ENCODE measurements around the gene SMIM43. TPM values are rescaled to one million over a fixed set of nuclear protein-coding genes. Genes with fewer than 3 reads are reported as not detected.

The SMIM43 gene
- total and polyA plus RNA-seq, 4 donors, result not detected

GRCh38 chr4:121767166-121767565 is 2.2 kb upstream of the SMIM43 start:
- Histone ChIP-seq H3K9ac (ENCODE audit: low read depth in 1 of 2, low read length in 2 of 2) (no peak overlapping the region), H3K27me3 (ENCODE audit: control insufficient read depth in 4 of 4, insufficient read depth in 4 of 4, low read length in 3 of 4) (peaks cover 2 to 14% (median 4%) of the 10 kb centered on the region in 4 donors), H3K4me1 (ENCODE audit: control insufficient read depth in 4 of 4, insufficient read depth in 4 of 4, low read length in 3 of 4) (peaks cover 3 to 11% (median 6%) of the 10 kb centered on the region in 4 donors), H3K27ac (ENCODE audit: low read depth in 1 of 2, low read length in 2 of 2) (no peak overlapping the region), H3K4me3 (ENCODE audit: low read depth in 1 of 3, low read length in 3 of 3) (no peak overlapping the region), H3K9me3 (ENCODE audit: control insufficient read depth in 4 of 4, low read length in 3 of 4) (no peaks in the 10 kb centered on the region), H3K36me3 (ENCODE audit: control insufficient read depth in 4 of 4, insufficient read depth in 3 of 4, low read depth in 1 of 4, low read length in 3 of 4) (no peaks in the 10 kb centered on the region)
- TF ChIP-seq CTCF (IDR thresholded peaks at IDR 0.05; ENCODE audit: low read depth, low read length, missing input control) (no peak), FOXA2 (IDR thresholded peaks at IDR 0.05) (no peak), HNF4G (IDR thresholded peaks at IDR 0.05) (no peak), ZBTB33 (IDR thresholded peaks at IDR 0.05) (no peak), HNF4A (conservative IDR thresholded peaks at IDR 0.05) (no peak)
- TF ChIP-seq, protein P1, sequence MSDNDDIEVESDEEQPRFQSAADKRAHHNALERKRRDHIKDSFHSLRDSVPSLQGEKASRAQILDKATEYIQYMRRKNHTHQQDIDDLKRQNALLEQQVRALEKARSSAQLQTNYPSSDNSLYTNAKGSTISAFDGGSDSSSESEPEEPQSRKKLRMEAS (IDR thresholded peaks at IDR 0.05), result no peak
- no peak for DNase-seq (ENCODE audit: low spot score)
- WGBS, result 82% methylated on average over 4 of the region's 4 CpGs

- Histone ChIP-seq H3K27ac (ENCODE audit: low read depth in 1 of 2, low read length in 2 of 2) (no peak overlapping the region), H3K36me3 (ENCODE audit: control insufficient read depth in 4 of 4, insufficient read depth in 3 of 4, low read depth in 1 of 4, low read length in 3 of 4) (no peaks in the 10 kb centered on the region), H3K9me3 (ENCODE audit: control insufficient read depth in 4 of 4, low read length in 3 of 4) (no peaks in the 10 kb centered on the region), H3K4me3 (ENCODE audit: low read depth in 1 of 3, low read length in 3 of 3) (no peak overlapping the region), H3K4me1 (ENCODE audit: control insufficient read depth in 4 of 4, insufficient read depth in 4 of 4, low read length in 3 of 4) (peaks cover 3 to 11% (median 6%) of the 10 kb centered on the region in 4 donors), H3K27me3 (ENCODE audit: control insufficient read depth in 4 of 4, insufficient read depth in 4 of 4, low read length in 3 of 4) (peaks cover 2 to 14% (median 6%) of the 10 kb centered on the region in 4 donors), H3K9ac (ENCODE audit: low read depth in 1 of 2, low read length in 2 of 2) (no peak overlapping the region)
- no peak for DNase-seq (ENCODE audit: low spot score)
- TF ChIP-seq RXRA (IDR thresholded peaks at IDR 0.05) (no peak), FOXA1 (IDR thresholded peaks at IDR 0.05) (no peak), RAD21 (IDR thresholded peaks at IDR 0.05) (no peak), CTCF (IDR thresholded peaks at IDR 0.05; ENCODE audit: low read depth, low read length, missing input control) (no peak), NR2F2 (IDR thresholded peaks at IDR 0.05) (no peak), TAF1 (conservative IDR thresholded peaks at IDR 0.05) (no peak)
- 69% methylated on average over 9 of the region's 9 CpGs for WGBS
Measured at GRCh38 chr4:121765971-121766538, 1.1 kb upstream of the SMIM43 start.

GRCh38 chr4:121765368-121765705 is 373 bp upstream of the SMIM43 start:
- WGBS, result 13% methylated on average over 16 of the region's 16 CpGs
- Histone ChIP-seq H3K4me3 (ENCODE audit: low read depth in 1 of 3, low read length in 3 of 3) (no peak overlapping the region), H3K4me1 (ENCODE audit: control insufficient read depth in 4 of 4, insufficient read depth in 4 of 4, low read length in 3 of 4) (peaks cover 3 to 11% (median 6%) of the 10 kb centered on the region in 4 donors), H3K27me3 (ENCODE audit: control insufficient read depth in 4 of 4, insufficient read depth in 4 of 4, low read length in 3 of 4) (peaks cover 2 to 10% (median 4%) of the 10 kb centered on the region in 4 donors), H3K36me3 (ENCODE audit: control insufficient read depth in 4 of 4, insufficient read depth in 3 of 4, low read depth in 1 of 4, low read length in 3 of 4) (no peaks in the 10 kb centered on the region), H3K9ac (ENCODE audit: low read depth in 1 of 2, low read length in 2 of 2) (no peak overlapping the region), H3K9me3 (ENCODE audit: control insufficient read depth in 4 of 4, low read length in 3 of 4) (no peaks in the 10 kb centered on the region), H3K27ac (ENCODE audit: low read depth in 1 of 2, low read length in 2 of 2) (no peak overlapping the region)
- no peak for DNase-seq (ENCODE audit: low spot score)
- TF ChIP-seq NR2F2 (IDR thresholded peaks at IDR 0.05), result no peak

Measured in liver (tissue), 9 donors.